ENCODE data around the gene CYB5R3. TPM values are rescaled to one million over a fixed set of nuclear protein-coding genes. Genes with fewer than 3 reads are reported as not detected.

CYB5R3 gene
- total and polyA plus RNA-seq, 2 donors (not counting 3 experiments of a cell fraction or from before 2014, with no cell fraction given) = 217 to 263 TPM

DNA sequence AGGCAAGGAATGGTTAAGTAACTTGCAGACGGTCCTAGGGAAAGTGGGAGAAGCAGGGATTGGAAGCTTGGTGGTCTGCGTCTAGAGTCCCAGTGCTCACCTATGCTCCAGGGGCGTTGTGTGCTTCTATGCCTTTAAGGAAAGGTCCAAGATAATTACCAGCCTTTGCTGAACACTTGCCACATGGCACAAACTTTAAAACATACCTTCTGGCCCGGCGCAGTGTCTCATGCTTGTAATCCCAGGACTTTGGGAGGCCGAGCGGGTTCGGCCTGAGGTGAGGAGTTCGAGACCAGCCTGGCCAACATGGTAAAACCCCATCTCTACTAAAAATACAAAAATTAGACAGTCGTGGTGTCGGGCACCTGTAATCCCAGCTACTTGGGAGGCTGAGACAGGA, 36.9 kb downstream of the CYB5R3 start:
- dilution Hi-C loops (cut with MboI; ENCODE audit: extremely low pct_ligation_motif_present, low sequenced_read_pairs) = no loop called here
- Histone ChIP-seq H2AFZ (ENCODE audit: low read depth, low read length) (no peak overlapping the region), H3K36me3 (ENCODE audit: control insufficient read depth in 2 of 2, extremely low read depth in 1 of 2, insufficient read depth in 2 of 2, low read length in 2 of 2) (peaks cover 0 to 2% of the 10 kb centered on the region in 2 experiments), H3K4me1 (ENCODE audit: control insufficient read depth, extremely low read depth, insufficient read depth, low read length) (peaks cover 35% of the 10 kb centered on the region), H3K4me2 (ENCODE audit: insufficient read depth, low read length) (no peak overlapping the region), H3K9me1 (replicated peaks; ENCODE audit: control insufficient read depth, extremely low read depth, insufficient read depth, low read length) (no peaks in the 10 kb centered on the region), H3K9ac (replicated peaks; ENCODE audit: extremely low read depth, insufficient read depth, low read length) (no peak overlapping the region), H3K79me2 (ENCODE audit: control insufficient read depth, insufficient read depth, low read length) (peaks cover 61% of the 10 kb centered on the region), H3K27me3 (ENCODE audit: control insufficient read depth in 2 of 2, insufficient read depth in 2 of 2, low read length in 2 of 2) (no peaks in the 10 kb centered on the region), H3K4me3 (replicated peaks in 1 of 3; ENCODE audit: insufficient read depth in 1 of 3, low read depth in 1 of 3, low read length in 3 of 3) (no peak overlapping the region), H3K27ac (ENCODE audit: insufficient read depth, low read depth, low read length) (no peak overlapping the region), H3K9me3 (replicated peaks; ENCODE audit: control insufficient read depth, insufficient read depth, low read length) (no peaks in the 10 kb centered on the region), H4K20me1 (replicated peaks; ENCODE audit: control insufficient read depth, extremely low read depth, insufficient read depth, low read length) (no peaks in the 10 kb centered on the region)
- no peak for DNase-seq (ENCODE audit: low read depth, low spot score)
- FAIRE-seq = no peak
- POLR2A ChIA-PET = interaction anchor here (1.1 kb wide), 1 partner anchor 37 kb away, joined by 3 read pairs; no protein-coding TSS in a partner anchor
- intact Hi-C loops (cut with micrococcal nuclease) = no loop called here
- TF ChIP-seq POLR2AphosphoS5 (IDR thresholded peaks at IDR 0.05; ENCODE audit: insufficient read depth, low read depth, low read length) = no peak
- BruUV-seq (replicated peaks) = no TSS peak
- CTCF ChIA-PET = interaction anchor here (1.4 to 1.6 kb wide), 2 partner anchors 15 to 208 kb away, joined by 3 to 4 read pairs; no protein-coding TSS in a partner anchor

DNA sequence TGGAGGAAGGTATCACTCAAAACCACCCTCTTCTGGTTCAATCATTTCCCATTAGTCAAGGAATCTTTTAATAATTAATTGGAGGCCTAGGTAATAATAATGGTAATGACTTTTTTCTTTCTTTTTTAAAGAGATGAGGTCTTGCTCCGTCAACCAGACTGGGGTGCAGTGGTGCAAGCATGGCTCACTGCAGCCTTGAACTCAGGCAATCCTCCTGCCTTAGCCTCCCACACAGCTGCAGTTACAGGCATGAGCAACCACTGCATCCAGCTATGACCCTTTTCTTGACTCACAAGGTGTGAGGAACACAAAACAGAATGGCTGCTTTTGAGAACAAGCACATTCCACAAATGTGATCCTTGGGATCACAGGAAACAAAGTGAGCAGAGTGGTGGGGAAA, 38.1 kb downstream of the CYB5R3 start:
- CTCF ChIA-PET = no interaction called here
- TF ChIP-seq JUN (IDR thresholded peaks at IDR 0.05; ENCODE audit: borderline replicate concordance, insufficient read depth, insufficient read length, low read depth) (no peak), GATA2 (IDR thresholded peaks at IDR 0.05; ENCODE audit: insufficient read depth, insufficient read length, low read depth, low read length) (no peak), POLR2A (IDR thresholded peaks at IDR 0.05; ENCODE audit: low read depth, low read length) (no peak), CTCF (IDR thresholded peaks at IDR 0.05; ENCODE audit: extremely low read depth in 1 of 2, insufficient read depth in 1 of 2, low read depth in 1 of 2, low read length in 2 of 2) (no peak), EZH2 (IDR thresholded peaks at IDR 0.05; ENCODE audit: borderline replicate concordance, low read depth, low read length, severe bottlenecking) (no peak), FOS (IDR thresholded peaks at IDR 0.05; ENCODE audit: borderline replicate concordance, insufficient read depth, low read length) (no peak), POLR2AphosphoS5 (IDR thresholded peaks at IDR 0.05; ENCODE audit: insufficient read depth, low read depth, low read length) (no peak), MYC (IDR thresholded peaks at IDR 0.05; ENCODE audit: low read depth, low read length) (no peak)
- TF ChIP-seq, protein P1, sequence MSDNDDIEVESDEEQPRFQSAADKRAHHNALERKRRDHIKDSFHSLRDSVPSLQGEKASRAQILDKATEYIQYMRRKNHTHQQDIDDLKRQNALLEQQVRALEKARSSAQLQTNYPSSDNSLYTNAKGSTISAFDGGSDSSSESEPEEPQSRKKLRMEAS (IDR thresholded peaks at IDR 0.05; ENCODE audit: insufficient read depth, insufficient read length) = no peak
- no peak for FAIRE-seq
- H3K79me2 ChIP-seq (ENCODE audit: control insufficient read depth, insufficient read depth, low read length) = peaks cover 71% of the 10 kb centered on the region
- H3K9me3 ChIP-seq (replicated peaks; ENCODE audit: control insufficient read depth, insufficient read depth, low read length) = no peaks in the 10 kb centered on the region
- H3K27ac ChIP-seq (ENCODE audit: insufficient read depth, low read depth, low read length) = no peak overlapping the region
- no peaks in the 10 kb centered on the region for H4K20me1 ChIP-seq (replicated peaks; ENCODE audit: control insufficient read depth, extremely low read depth, insufficient read depth, low read length)
- BruUV-seq (replicated peaks) = no TSS peak
- H3K27me3 ChIP-seq (ENCODE audit: control insufficient read depth in 2 of 2, insufficient read depth in 2 of 2, low read length in 2 of 2) = no peaks in the 10 kb centered on the region
- H3K36me3 ChIP-seq (ENCODE audit: control insufficient read depth in 2 of 2, extremely low read depth in 1 of 2, insufficient read depth in 2 of 2, low read length in 2 of 2) = peaks cover 0 to 2% of the 10 kb centered on the region in 2 experiments
- POLR2A ChIA-PET = no interaction called here
- dilution Hi-C loops (cut with MboI; ENCODE audit: extremely low pct_ligation_motif_present, low sequenced_read_pairs) = no loop called here
- intact Hi-C loops (cut with micrococcal nuclease) = no loop called here
- no peak overlapping the region for H3K4me3 ChIP-seq (replicated peaks in 1 of 3; ENCODE audit: insufficient read depth in 1 of 3, low read depth in 1 of 3, low read length in 3 of 3)
- no peak overlapping the region for H3K4me2 ChIP-seq (ENCODE audit: insufficient read depth, low read length)
- peaks cover 35% of the 10 kb centered on the region for H3K4me1 ChIP-seq (ENCODE audit: control insufficient read depth, extremely low read depth, insufficient read depth, low read length)
- H3K9me1 ChIP-seq (replicated peaks; ENCODE audit: control insufficient read depth, extremely low read depth, insufficient read depth, low read length) = no peaks in the 10 kb centered on the region
- no peak for DNase-seq (ENCODE audit: low read depth, low spot score)
- no peak overlapping the region for H3K9ac ChIP-seq (replicated peaks; ENCODE audit: extremely low read depth, insufficient read depth, low read length)
- H2AFZ ChIP-seq (ENCODE audit: low read depth, low read length) = no peak overlapping the region

Measured in endothelial cell of umbilical vein (primary cell).